Trophoblast cell (in vitro differentiated cells and primary cell): ENCODE data around the gene CCDC182. TPM values are rescaled to one million over a fixed set of nuclear protein-coding genes. Genes with fewer than 3 reads are reported as not detected.
A peak's percentile ranks its signal among the peaks of the same experiment; 100 is the strongest.

Source experiments
- DNase-seq, 2 donors: peaks; one replicate each; pipeline ENCODE4 v3.0.0-alpha.2; 2016
- H2AFZ ChIP-seq: 2 replicates; pipeline ENCODE4 v1.6.1; 2013; ENCODE audit warnings: low read length, moderate library complexity, mild to moderate bottlenecking; ENCODE audit not compliant: insufficient read depth, poor library complexity
- H2AK5ac ChIP-seq: 2 replicates; pipeline ENCODE4 v1.6.1; 2013; ENCODE audit warnings: mild to moderate bottlenecking, low read length
- H2BK120ac ChIP-seq: 2 replicates; pipeline ENCODE4 v1.6.1; 2013; ENCODE audit warnings: low read length, mild to moderate bottlenecking, moderate library complexity; ENCODE audit not compliant: insufficient read depth, poor library complexity
- H2BK12ac ChIP-seq: 2 replicates; pipeline ENCODE4 v1.6.1; 2013; ENCODE audit warnings: mild to moderate bottlenecking, low read length, moderate library complexity
- H2BK5ac ChIP-seq: 2 replicates; pipeline ENCODE4 v1.6.1; 2013; ENCODE audit warnings: low read length, low read depth, moderate library complexity, mild to moderate bottlenecking; ENCODE audit not compliant: poor library complexity
- H3K14ac ChIP-seq: 2 replicates; pipeline ENCODE4 v1.6.1; 2013; ENCODE audit warnings: mild to moderate bottlenecking, low read length
- H3K18ac ChIP-seq: 2 replicates; pipeline ENCODE4 v1.6.1; 2013; ENCODE audit warnings: mild to moderate bottlenecking, low read length
- H3K23ac ChIP-seq: 2 replicates; pipeline ENCODE4 v1.6.1; 2013; ENCODE audit warnings: low read length
- H3K27ac ChIP-seq: 2 replicates; pipeline ENCODE4 v1.5.1; 2013; ENCODE audit warnings: low read depth, mild to moderate bottlenecking, inconsistent platforms, low read length, moderate library complexity
- H3K27me3 ChIP-seq: 2 replicates; pipeline ENCODE4 v1.6.1; 2013; ENCODE audit warnings: inconsistent platforms, mild to moderate bottlenecking, low read length, moderate library complexity; ENCODE audit not compliant: insufficient read depth
- H3K36me3 ChIP-seq, 2 experiments: 1 replicate in 1 of 2; 2 replicates in 1 of 2; pipeline ENCODE4 v1.6.1; 2013; ENCODE audit warnings: low read length in 2 of 2, mild to moderate bottlenecking in 2 of 2, moderate library complexity in 1 of 2; ENCODE audit not compliant: insufficient read depth in 2 of 2, control insufficient read depth in 1 of 2
- H3K4ac ChIP-seq: 2 replicates; pipeline ENCODE4 v1.6.1; 2013; ENCODE audit warnings: low read depth, mild to moderate bottlenecking, low read length, moderate library complexity
- H3K4me1 ChIP-seq, 2 experiments: 1 replicate in 1 of 2; 2 replicates in 1 of 2; pipeline ENCODE4 v1.6.1; 2013; ENCODE audit warnings: low read length in 2 of 2, mild to moderate bottlenecking in 2 of 2, moderate library complexity in 1 of 2; ENCODE audit not compliant: insufficient read depth in 2 of 2, control insufficient read depth in 1 of 2
- H3K4me2 ChIP-seq: 2 replicates; pipeline ENCODE4 v1.6.1; 2013; ENCODE audit warnings: inconsistent platforms, mild to moderate bottlenecking, low read length, moderate library complexity
- H3K4me3 ChIP-seq: 2 replicates; pipeline ENCODE4 v1.5.1; 2013; ENCODE audit warnings: mild to moderate bottlenecking, low read depth, low read length, inconsistent platforms
- H3K79me1 ChIP-seq: one replicate; pipeline ENCODE4 v1.6.1; 2013; ENCODE audit warnings: low read length
- H3K79me2 ChIP-seq: 2 replicates; pipeline ENCODE4 v1.6.1; 2013; ENCODE audit warnings: low read length, mild to moderate bottlenecking; ENCODE audit not compliant: control insufficient read depth, insufficient read depth, poor library complexity
- H3K9ac ChIP-seq: 2 replicates; pipeline ENCODE4 v1.6.1; 2013; ENCODE audit warnings: mild to moderate bottlenecking, low read length
- H3K9me3 ChIP-seq: 2 replicates; pipeline ENCODE4 v1.6.1; 2013; ENCODE audit warnings: low read depth, mild to moderate bottlenecking, control low read depth, inconsistent platforms, low read length; ENCODE audit not compliant: insufficient read depth
- H4K12ac ChIP-seq: 2 replicates; pipeline ENCODE4 v1.6.1; 2013; ENCODE audit warnings: low read depth, mild to moderate bottlenecking, low read length, moderate library complexity
- H4K8ac ChIP-seq: 2 replicates; pipeline ENCODE4 v1.6.1; 2013; ENCODE audit warnings: low read depth, mild to moderate bottlenecking, low read length, moderate library complexity
- H4K91ac ChIP-seq: one replicate; pipeline ENCODE4 v1.6.1; 2013; ENCODE audit warnings: low read depth, mild to moderate bottlenecking, low read length, moderate library complexity
- WGBS: extraction: QIAGEN DNeasy Blood & Tissue Kit; methylation state at CpG from one replicate; pipeline ENCODE4 v1.1.7; 2013; ENCODE audit warnings: missing lambda C conversion rate; ENCODE audit not compliant: insufficient read length, insufficient coverage; ENCODE audit errors: extremely low coverage; 5-methylcytosine and 5-hydroxymethylcytosine counted together
- polyA plus RNA-seq: library from polyadenylated mRNA; stranded (reverse); fragments of 200-250 nt; gene quantifications from 2 replicates; pipeline ENCODE4 v1.2.3, GENCODE V29; 2013

Gene CCDC182
- 0.05 TPM in 1 of 2 replicates, not detected in the other for polyA plus RNA-seq

- H3K9ac ChIP-seq: no peak within 1 kb of the TSS
- H3K79me1 ChIP-seq: peaks cover 3% of the 10 kb centered on the region
- H2AK5ac ChIP-seq: no peak within 1 kb of the TSS
- H2BK12ac ChIP-seq: no peak within 1 kb of the TSS
- H3K27ac ChIP-seq: no peak within 1 kb of the TSS
- H2BK5ac ChIP-seq: no peak within 1 kb of the TSS
- no peak within 1 kb of the TSS for H3K14ac ChIP-seq
- H3K9me3 ChIP-seq: no peaks in the 10 kb centered on the region
- no peak within 1 kb of the TSS for H4K8ac ChIP-seq
- H4K91ac ChIP-seq: peak within 1 kb of the TSS; percentile 41
- H3K4me1 ChIP-seq: peaks cover 1 to 2% of the 10 kb centered on the region in 2 experiments
- no peak within 1 kb of the TSS for H3K4me2 ChIP-seq
- H3K23ac ChIP-seq: no peak within 1 kb of the TSS
- no peak within 1 kb of the TSS for H3K18ac ChIP-seq
- H4K12ac ChIP-seq: no peak within 1 kb of the TSS
- no peaks in the 10 kb centered on the region for H3K27me3 ChIP-seq
- WGBS: no CpG with 5 or more reads among the region's 4 CpGs
- no peak within 1 kb of the TSS for H2BK120ac ChIP-seq
- no peaks in the 10 kb centered on the region for H3K79me2 ChIP-seq
- H2AFZ ChIP-seq: no peak within 1 kb of the TSS
- no peaks in the 10 kb centered on the region for H3K36me3 ChIP-seq
- H3K4ac ChIP-seq: no peak within 1 kb of the TSS
- no peak within 1 kb of the TSS for H3K4me3 ChIP-seq
- DNase-seq: no peak
These were observed at the start of gene CCDC182 for GRCh38 chr17:57745242-57745641. Gene CCDC182, minus strand, starts transcription at chr17:57745299. Its CDS starts 27 bp downstream, at chr17:57745272.

- H3K79me2 ChIP-seq: no peaks in the 10 kb centered on the region
- no peak overlapping the region for H2BK5ac ChIP-seq
- no CpG with 5 or more reads among the region's 2 CpGs for WGBS
- H3K36me3 ChIP-seq: no peaks in the 10 kb centered on the region
- no peaks in the 10 kb centered on the region for H3K4me1 ChIP-seq
- no peak overlapping the region for H2AFZ ChIP-seq
- H3K14ac ChIP-seq: no peak overlapping the region
- H4K91ac ChIP-seq: no peak overlapping the region
- no peak overlapping the region for H4K8ac ChIP-seq
- no peak overlapping the region for H3K4ac ChIP-seq
- H4K12ac ChIP-seq: no peak overlapping the region
- H2BK12ac ChIP-seq: no peak overlapping the region
- no peaks in the 10 kb centered on the region for H3K9me3 ChIP-seq
- H3K79me1 ChIP-seq: no peaks in the 10 kb centered on the region
- no peak overlapping the region for H3K9ac ChIP-seq
- H3K4me3 ChIP-seq: no peak overlapping the region
- H3K18ac ChIP-seq: no peak overlapping the region
- no peak overlapping the region for H3K4me2 ChIP-seq
- H3K27ac ChIP-seq: no peak overlapping the region
- H2AK5ac ChIP-seq: no peak overlapping the region
- no peak for DNase-seq
- no peaks in the 10 kb centered on the region for H3K27me3 ChIP-seq
- H3K23ac ChIP-seq: no peak overlapping the region
- no peak overlapping the region for H2BK120ac ChIP-seq
These were observed 49.7 kb upstream of the CCDC182 start for GRCh38 chr17:57794841-57795240.

GRCh38 chr17:57788725-57789124 is 43.6 kb upstream of the CCDC182 start:
- Histone ChIP-seq H3K18ac (no peak overlapping the region), H3K79me2 (no peaks in the 10 kb centered on the region), H3K9me3 (no peaks in the 10 kb centered on the region), H4K8ac (no peak overlapping the region), H3K4me2 (no peak overlapping the region), H3K27ac (no peak overlapping the region), H3K14ac (no peak overlapping the region), H2BK12ac (no peak overlapping the region), H2BK120ac (no peak overlapping the region), H3K27me3 (no peaks in the 10 kb centered on the region), H2AK5ac (no peak overlapping the region), H4K91ac (no peak overlapping the region), H2BK5ac (no peak overlapping the region), H3K4ac (no peak overlapping the region), H4K12ac (no peak overlapping the region), H3K4me1 (no peaks in the 10 kb centered on the region), H3K4me3 (no peak overlapping the region), H2AFZ (no peak overlapping the region), H3K9ac (no peak overlapping the region), H3K23ac (no peak overlapping the region), H3K36me3 (no peaks in the 10 kb centered on the region), H3K79me1 (no peaks in the 10 kb centered on the region)
- no CpG with 5 or more reads among the region's 4 CpGs for WGBS
- DNase-seq: no peak

GRCh38 chr17:57785022-57785421 is 39.9 kb upstream of the CCDC182 start:
- H3K9ac ChIP-seq: no peak overlapping the region
- H2AK5ac ChIP-seq: no peak overlapping the region
- no peaks in the 10 kb centered on the region for H3K9me3 ChIP-seq
- H4K12ac ChIP-seq: no peak overlapping the region
- no peak overlapping the region for H3K4ac ChIP-seq
- no peaks in the 10 kb centered on the region for H3K79me2 ChIP-seq
- no peak overlapping the region for H2AFZ ChIP-seq
- no peak overlapping the region for H3K4me2 ChIP-seq
- H3K27me3 ChIP-seq: no peaks in the 10 kb centered on the region
- no peak overlapping the region for H3K27ac ChIP-seq
- H3K4me3 ChIP-seq: no peak overlapping the region
- no peak overlapping the region for H3K14ac ChIP-seq
- no peak overlapping the region for H3K23ac ChIP-seq
- no peak for DNase-seq
- H3K18ac ChIP-seq: no peak overlapping the region
- H2BK120ac ChIP-seq: no peak overlapping the region
- peaks cover 7 to 10% of the 10 kb centered on the region in 2 experiments for H3K4me1 ChIP-seq
- H3K79me1 ChIP-seq: peaks cover 11% of the 10 kb centered on the region
- H4K91ac ChIP-seq: no peak overlapping the region
- no CpG with 5 or more reads among the region's 7 CpGs for WGBS
- no peaks in the 10 kb centered on the region for H3K36me3 ChIP-seq
- H2BK5ac ChIP-seq: no peak overlapping the region
- peak overlapping the region; percentile 5 for H2BK12ac ChIP-seq
- H4K8ac ChIP-seq: no peak overlapping the region
